ENCODE data around the gene ARHGAP30. TPM values are rescaled to one million over a fixed set of nuclear protein-coding genes. Genes with fewer than 3 reads are reported as not detected.
"Not testable (repeated sequence)": the region's sequence is repeated elsewhere in the genome, so short reads cannot be mapped to it uniquely, and the experiment has no call there.

The ARHGAP30 gene
- total RNA-seq, 2 donors from 2014 or later = 16.4 to 16.9 TPM

DNA sequence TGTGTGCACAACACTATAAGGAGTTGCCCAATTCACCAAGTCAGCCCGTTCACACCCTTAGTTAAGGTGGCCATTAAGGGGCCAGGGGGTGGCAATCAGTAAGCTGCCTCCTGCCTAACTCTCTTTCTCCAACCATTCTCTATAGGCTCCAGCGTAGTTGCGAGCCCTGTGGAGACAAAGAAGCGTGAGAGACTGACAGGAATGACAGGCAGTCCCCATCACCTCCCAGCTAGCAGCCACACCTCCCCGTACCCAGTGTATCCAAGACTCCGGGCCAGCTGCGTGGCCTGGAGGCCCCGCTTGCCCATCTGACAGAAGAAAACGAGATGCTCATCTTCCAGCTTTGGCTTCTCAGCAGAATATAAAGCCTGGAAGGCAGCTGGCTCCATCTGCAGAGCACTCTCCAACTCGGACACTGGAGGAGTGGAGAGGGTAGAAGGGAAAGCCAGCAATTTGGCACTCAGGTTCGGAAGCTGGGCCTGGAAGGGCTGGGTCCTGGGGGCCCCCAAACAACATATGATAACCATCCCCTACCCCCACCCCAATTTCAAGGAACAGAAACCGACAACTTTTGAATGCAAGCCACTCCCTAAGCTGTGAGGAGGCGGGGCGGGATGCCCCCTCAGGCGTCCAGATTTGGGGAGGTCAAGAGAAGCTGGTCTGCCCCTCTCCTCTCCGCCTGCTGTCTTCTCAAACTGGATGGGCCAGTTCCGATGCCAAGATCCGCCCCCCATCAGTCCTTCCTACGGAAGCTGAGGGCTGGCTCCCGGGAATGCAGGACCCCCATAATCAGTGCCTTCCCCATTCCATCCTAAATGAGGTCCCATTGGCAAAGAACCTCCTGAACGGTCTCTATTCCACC lies 31.8 kb downstream of the ARHGAP30 start:
- TF ChIP-seq CTCF (IDR thresholded peaks at IDR 0.05) = no peak
- H3K36me3 ChIP-seq = peaks cover 37% of the 10 kb centered on the region
- H3K27ac ChIP-seq = no peak overlapping the region
- ATAC-seq (ENCODE audit: insufficient number of reproducible peaks, low FRiP score, low read depth) (no peak), DNase-seq (ENCODE audit: low spot score) (no peak)
- no peaks in the 10 kb centered on the region for H3K4me1 ChIP-seq (ENCODE audit: control insufficient read depth in 1 of 2, low read depth in 2 of 2)
- H3K4me3 ChIP-seq = peak overlapping the region; percentile 70
- H3K9me3 ChIP-seq = no peaks in the 10 kb centered on the region
- no peaks in the 10 kb centered on the region for H3K27me3 ChIP-seq (replicated peaks; ENCODE audit: insufficient read depth)

- Histone ChIP-seq H3K27ac (no peak overlapping the region), H3K9me3 (no peaks in the 10 kb centered on the region), H3K4me3 (no peak overlapping the region), H3K27me3 (replicated peaks; ENCODE audit: insufficient read depth) (no peaks in the 10 kb centered on the region), H3K4me1 (ENCODE audit: control insufficient read depth in 1 of 2, low read depth in 2 of 2) (no peaks in the 10 kb centered on the region), H3K36me3 (no peaks in the 10 kb centered on the region)
- ATAC-seq (ENCODE audit: insufficient number of reproducible peaks, low FRiP score, low read depth) = no peak
- TF ChIP-seq CTCF (IDR thresholded peaks at IDR 0.05) = no peak
- no peak for DNase-seq (ENCODE audit: low spot score)
Observed at GRCh38 chr1:161033751-161034150, 35.9 kb downstream of the ARHGAP30 start.

DNA sequence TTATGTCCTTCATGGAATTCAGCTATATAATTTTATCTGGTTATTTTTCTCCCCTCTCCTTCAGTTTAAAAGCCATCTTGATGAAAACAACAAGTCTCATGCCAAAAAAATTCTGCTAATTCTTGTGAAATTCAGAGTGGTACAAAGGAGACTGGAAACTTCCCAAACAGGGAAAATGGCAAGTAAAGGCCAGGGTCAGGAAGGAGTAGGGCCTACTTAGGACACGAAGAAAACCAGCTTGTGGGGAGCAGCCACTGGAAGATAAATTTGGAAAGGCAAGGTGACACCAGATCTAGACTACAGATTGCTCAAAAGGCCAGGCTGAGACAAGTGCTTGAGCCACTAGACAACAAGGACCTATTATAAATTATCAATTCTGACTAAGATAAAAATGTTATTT lies 37.3 kb downstream of the ARHGAP30 start:
- no peak for TF ChIP-seq CTCF (IDR thresholded peaks at IDR 0.05)
- no peaks in the 10 kb centered on the region for H3K27me3 ChIP-seq (replicated peaks; ENCODE audit: insufficient read depth)
- no peak overlapping the region for H3K27ac ChIP-seq
- H3K36me3 ChIP-seq = no peaks in the 10 kb centered on the region
- H3K4me3 ChIP-seq = no peak overlapping the region
- DNase-seq (ENCODE audit: low spot score) = no peak
- no peaks in the 10 kb centered on the region for H3K9me3 ChIP-seq
- no peaks in the 10 kb centered on the region for H3K4me1 ChIP-seq (ENCODE audit: control insufficient read depth in 1 of 2, low read depth in 2 of 2)
- no peak for ATAC-seq (ENCODE audit: insufficient number of reproducible peaks, low FRiP score, low read depth)

DNA sequence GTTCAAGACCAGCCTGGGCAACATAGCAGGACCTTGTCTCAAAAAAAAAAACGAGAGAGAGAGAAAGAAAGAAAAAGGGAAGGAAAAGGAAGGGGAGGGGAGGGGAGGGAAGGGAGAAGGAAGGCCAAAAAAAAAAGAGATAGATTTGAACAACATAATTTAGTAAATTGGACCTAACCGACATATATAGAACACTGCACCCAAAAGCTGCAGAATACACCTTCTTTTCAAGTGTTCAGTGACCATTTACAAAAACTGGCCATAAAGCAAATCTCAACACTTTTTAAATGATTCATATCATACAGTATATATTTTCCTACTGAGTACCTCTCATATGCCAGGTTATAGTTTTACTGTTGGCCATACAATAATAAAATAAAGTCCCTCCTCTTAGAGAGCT lies 37.8 kb downstream of the ARHGAP30 start:
- DNase-seq (ENCODE audit: low spot score) (no peak), ATAC-seq (ENCODE audit: insufficient number of reproducible peaks, low FRiP score, low read depth) (no peak)
- H3K9me3 ChIP-seq = no peaks in the 10 kb centered on the region
- H3K4me3 ChIP-seq = no peak overlapping the region
- H3K27me3 ChIP-seq (replicated peaks; ENCODE audit: insufficient read depth) = no peaks in the 10 kb centered on the region
- no peak overlapping the region for H3K27ac ChIP-seq
- H3K36me3 ChIP-seq = no peaks in the 10 kb centered on the region
- no peaks in the 10 kb centered on the region for H3K4me1 ChIP-seq (ENCODE audit: control insufficient read depth in 1 of 2, low read depth in 2 of 2)
- TF ChIP-seq CTCF (IDR thresholded peaks at IDR 0.05) = no peak

- not testable (repeated sequence) for ATAC-seq (ENCODE audit: insufficient number of reproducible peaks, low FRiP score, low read depth); H3K27me3 ChIP-seq (replicated peaks; ENCODE audit: insufficient read depth); H3K9me3 ChIP-seq; H3K4me1 ChIP-seq (ENCODE audit: control insufficient read depth in 1 of 2, low read depth in 2 of 2); DNase-seq (ENCODE audit: low spot score); H3K4me3 ChIP-seq; H3K36me3 ChIP-seq; H3K27ac ChIP-seq
Observed at GRCh38 chr1:161029466-161029865, 40.2 kb downstream of the ARHGAP30 start.

- not testable (repeated sequence) for ATAC-seq (ENCODE audit: insufficient number of reproducible peaks, low FRiP score, low read depth); H3K4me3 ChIP-seq; H3K36me3 ChIP-seq; H3K9me3 ChIP-seq; H3K4me1 ChIP-seq (ENCODE audit: control insufficient read depth in 1 of 2, low read depth in 2 of 2); H3K27me3 ChIP-seq (replicated peaks; ENCODE audit: insufficient read depth); DNase-seq (ENCODE audit: low spot score); H3K27ac ChIP-seq
Observed at GRCh38 chr1:161026954-161027353, 42.7 kb downstream of the ARHGAP30 start.

GRCh38 chr1:161022432-161022831 lies 47.3 kb downstream of the ARHGAP30 start:
- DNase-seq (ENCODE audit: low spot score); H3K27me3 ChIP-seq (replicated peaks; ENCODE audit: insufficient read depth); H3K27ac ChIP-seq; H3K9me3 ChIP-seq; H3K4me3 ChIP-seq; H3K36me3 ChIP-seq; ATAC-seq (ENCODE audit: insufficient number of reproducible peaks, low FRiP score, low read depth): not testable (repeated sequence)
- peaks cover 5 to 16% of the 10 kb centered on the region in 2 donors for H3K4me1 ChIP-seq (ENCODE audit: control insufficient read depth in 1 of 2, low read depth in 2 of 2)

Measured in thoracic aorta (tissue), 2 donors.